ENCODE measurements around the gene XPNPEP1.

DNA sequence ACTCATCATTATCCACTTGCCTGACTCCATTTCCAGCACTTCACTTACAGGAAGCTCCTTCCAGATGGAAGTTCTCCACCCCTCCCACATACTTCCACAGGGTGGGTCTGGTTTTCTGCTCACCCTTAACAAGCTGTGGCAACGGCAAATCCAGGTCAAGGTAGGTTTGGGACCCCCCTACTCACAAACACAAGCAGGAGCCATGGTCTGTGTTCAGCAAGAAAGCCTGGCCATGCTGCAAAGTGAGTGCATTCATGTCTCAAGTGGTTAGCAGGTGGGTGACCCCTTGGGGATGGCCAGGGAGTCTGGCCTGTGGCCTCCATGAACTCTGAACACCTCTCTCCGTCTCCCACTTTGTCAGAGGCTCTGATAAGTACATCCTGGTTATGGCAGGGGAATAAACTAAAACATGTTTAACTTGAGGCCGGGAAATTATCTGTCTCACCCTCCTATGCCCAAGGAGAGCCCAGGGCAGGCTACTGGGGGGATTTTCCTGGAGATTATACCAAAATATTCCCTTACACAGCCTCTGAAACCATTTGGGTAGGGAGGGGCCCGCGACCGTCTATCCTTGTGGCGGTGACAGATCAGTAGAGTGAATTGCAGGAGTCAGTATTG lies 844 bp downstream of the XPNPEP1 start:
- TF ChIP-seq, protein P1, sequence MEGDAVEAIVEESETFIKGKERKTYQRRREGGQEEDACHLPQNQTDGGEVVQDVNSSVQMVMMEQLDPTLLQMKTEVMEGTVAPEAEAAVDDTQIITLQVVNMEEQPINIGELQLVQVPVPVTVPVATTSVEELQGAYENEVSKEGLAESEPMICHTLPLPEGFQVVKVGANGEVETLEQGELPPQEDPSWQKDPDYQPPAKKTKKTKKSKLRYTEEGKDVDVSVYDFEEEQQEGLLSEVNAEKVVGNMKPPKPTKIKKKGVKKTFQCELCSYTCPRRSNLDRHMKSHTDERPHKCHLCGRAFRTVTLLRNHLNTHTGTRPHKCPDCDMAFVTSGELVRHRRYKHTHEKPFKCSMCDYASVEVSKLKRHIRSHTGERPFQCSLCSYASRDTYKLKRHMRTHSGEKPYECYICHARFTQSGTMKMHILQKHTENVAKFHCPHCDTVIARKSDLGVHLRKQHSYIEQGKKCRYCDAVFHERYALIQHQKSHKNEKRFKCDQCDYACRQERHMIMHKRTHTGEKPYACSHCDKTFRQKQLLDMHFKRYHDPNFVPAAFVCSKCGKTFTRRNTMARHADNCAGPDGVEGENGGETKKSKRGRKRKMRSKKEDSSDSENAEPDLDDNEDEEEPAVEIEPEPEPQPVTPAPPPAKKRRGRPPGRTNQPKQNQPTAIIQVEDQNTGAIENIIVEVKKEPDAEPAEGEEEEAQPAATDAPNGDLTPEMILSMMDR (conservative IDR thresholded peaks at IDR 0.05; ENCODE audit: low read depth, low read length), result no peak
- TF ChIP-seq EZH2 (IDR thresholded peaks at IDR 0.05; ENCODE audit: borderline replicate concordance, low read depth, low read length, poor library complexity, severe bottlenecking), result no peak
